NCI-H2107 treated with DMSO at 0.1 percent for 48 hours (cell line): Measurements from ENCODE around the gene GLRX3.
"Not testable (repeated sequence)": the region's sequence is repeated elsewhere in the genome, so short reads cannot be mapped to it uniquely, and the experiment has no call there.

Source experiments
- DNase-seq: peaks from one replicate; lab custom pipeline; 2025; ENCODE audit not compliant: unreplicated experiment; lab: John Stamatoyannopoulos, UW

Gene GLRX3

GRCh38 chr10:130188195-130189175, 52.3 kb downstream of the GLRX3 start:
- no peak for DNase-seq

GRCh38 chr10:130189608-130190054, 53.4 kb downstream of the GLRX3 start:
- DNase-seq = no peak

GRCh38 chr10:130190055-130190736, 54.0 kb downstream of the GLRX3 start:
- DNase-seq = peak; percentile 7

- no peak for DNase-seq
These were observed 54.5 kb downstream of the GLRX3 start for GRCh38 chr10:130190737-130191115.

GRCh38 chr10:130191380-130191779, 55.2 kb downstream of the GLRX3 start:
- DNase-seq = no peak

GRCh38 chr10:130192276-130192848, 56.2 kb downstream of the GLRX3 start:
- no peak for DNase-seq

- DNase-seq = no peak
These were observed 56.8 kb downstream of the GLRX3 start for GRCh38 chr10:130193033-130193432.

GRCh38 chr10:130193493-130194193, 57.5 kb downstream of the GLRX3 start:
- no peak for DNase-seq

GRCh38 chr10:130194194-130194990, 58.2 kb downstream of the GLRX3 start:
- no peak for DNase-seq

GRCh38 chr10:130194991-130195645, 58.9 kb downstream of the GLRX3 start:
- DNase-seq = no peak

GRCh38 chr10:130195746-130196294, 59.6 kb downstream of the GLRX3 start:
- no peak for DNase-seq

GRCh38 chr10:130196511-130197487, 60.6 kb downstream of the GLRX3 start:
- no peak for DNase-seq

- no peak for DNase-seq
These were observed 62.5 kb downstream of the GLRX3 start for GRCh38 chr10:130198651-130199050.

- DNase-seq = no peak
These were observed 64.2 kb downstream of the GLRX3 start for GRCh38 chr10:130200179-130201042.

GRCh38 chr10:130201043-130201380, 64.8 kb downstream of the GLRX3 start:
- DNase-seq = no peak

GRCh38 chr10:130202150-130202549, 66.0 kb downstream of the GLRX3 start:
- not testable (repeated sequence) for DNase-seq

GRCh38 chr10:130202984-130203621, 66.9 kb downstream of the GLRX3 start:
- no peak for DNase-seq
